ENCODE data around the gene MYO1A. TPM values are rescaled to one million over a fixed set of nuclear protein-coding genes. Genes with fewer than 3 reads are reported as not detected.
A peak's percentile ranks its signal among the peaks of the same experiment; 100 is the strongest.

The MYO1A gene
- total and polyA plus RNA-seq, 10 of the 15 experiments (the other 5 are each of a cell fraction or from before 2014, with no cell fraction given): 0.01 to 0.34 (median 0.15) TPM; not detected in 2

DNA sequence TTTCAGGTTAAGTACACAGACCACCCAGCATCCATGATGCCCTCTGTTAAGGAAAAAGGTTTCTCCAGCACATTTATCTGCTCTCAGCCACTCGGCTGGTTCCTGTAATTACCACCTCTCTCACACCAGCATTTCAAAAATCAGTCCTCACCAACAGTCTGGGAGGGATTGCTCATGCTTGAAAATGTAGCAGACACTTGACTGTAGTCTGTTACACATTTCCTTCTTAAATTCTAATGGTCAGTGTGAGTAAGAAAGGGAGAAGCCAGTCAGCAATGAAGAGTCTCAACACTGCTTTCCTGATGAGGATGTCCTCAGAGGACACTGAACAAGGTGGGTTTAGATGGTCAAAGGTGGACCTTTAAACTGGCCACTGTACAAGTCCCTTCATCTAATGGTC is 49.5 kb downstream of the MYO1A start:
- CTCF ChIA-PET: interaction anchor here (0.6 to 12.1 kb wide), 15 partner anchors 9 to 486 kb away, joined by 3 to 177 read pairs (median 7); partner anchors contain the start of genes HSD17B6, MYO1A, PRIM1 and STAT6
- RAD21 ChIA-PET (ENCODE audit: unreplicated experiment): interaction anchor here (1.1 to 5.8 kb wide), 9 partner anchors 9 to 243 kb away, joined by 3 to 44 read pairs (median 12); partner anchors contain the start of genes HSD17B6 and STAT6
- ATAC-seq (peak; percentile 50), DNase-seq (ENCODE audit: low read depth, low spot score) (no peak), FAIRE-seq (no peak)
- no peak overlapping the region for H2AFZ ChIP-seq (ENCODE audit: control insufficient read depth, low read depth, low read length)
- WGBS (ENCODE audit: insufficient coverage, insufficient replicate concordance, low lambda C conversion rate, missing lambda C conversion rate): 0% methylated on average over 1 of the region's 1 CpG
- H3K27me3 ChIP-seq (replicated peaks in 1 of 2; ENCODE audit: control insufficient read depth in 2 of 2, insufficient read depth in 2 of 2, low read length in 1 of 2): no peaks in the 10 kb centered on the region
- in situ Hi-C loops (cut with MboI) (loop anchor here (5.0 kb wide), 2 partner anchors 112 to 243 kb away; partner anchors contain the start of gene STAT6), intact Hi-C loops (cut with micrococcal nuclease; ENCODE audit: unreplicated experiment) (no loop called here)
- no peak overlapping the region for H3K9ac ChIP-seq (ENCODE audit: control insufficient read depth, insufficient read depth, low read length)
- SMC1A ChIA-PET (ENCODE audit: uncharacterized antibody, unreplicated experiment): interaction anchor here (1.1 to 12.3 kb wide), 5 partner anchors 12 to 364 kb away, joined by 3 to 125 read pairs (median 11); partner anchors contain the start of gene HSD17B6
- H3K4me2 ChIP-seq (ENCODE audit: control insufficient read depth, insufficient read depth): peak overlapping the region; percentile 34
- H4K20me1 ChIP-seq (ENCODE audit: control insufficient read depth, insufficient read depth): no peaks in the 10 kb centered on the region
- H3K36me3 ChIP-seq (ENCODE audit: control insufficient read depth in 2 of 2, insufficient read depth in 2 of 2, low read length in 1 of 2): peaks cover 1 to 6% of the 10 kb centered on the region in 2 experiments; a peak in 2 of 4 replicates
- no peaks in the 10 kb centered on the region for H3K9me3 ChIP-seq (replicated peaks; ENCODE audit: control insufficient read depth, insufficient read depth, low read length)
- no peaks in the 10 kb centered on the region; the same call in 1 of the 2 replicates for H3K79me2 ChIP-seq (ENCODE audit: control insufficient read depth, insufficient read depth, low read length)
- TF ChIP-seq BCL3 (IDR thresholded peaks at IDR 0.05; ENCODE audit: borderline replicate concordance, insufficient read depth, low read depth, low read length, poor library complexity, severe bottlenecking) (peak; percentile 43), BCL11A (IDR thresholded peaks at IDR 0.05; ENCODE audit: low read depth, low read length) (no peak)
- POLR2A ChIA-PET: interaction anchor here (0.5 to 2.3 kb wide), 2 partner anchors 111 to 507 kb away, joined by 4 to 8 read pairs; partner anchors contain the start of gene STAT6
- H3K4me1 ChIP-seq (ENCODE audit: control insufficient read depth, insufficient read depth, low read length): peaks cover 34% of the 10 kb centered on the region
- H3K4me3 ChIP-seq: no peak overlapping the region
- no peak overlapping the region for H3K27ac ChIP-seq (ENCODE audit: control insufficient read depth, insufficient read depth)
- BruUV-seq (replicated peaks): no TSS peak

DNA sequence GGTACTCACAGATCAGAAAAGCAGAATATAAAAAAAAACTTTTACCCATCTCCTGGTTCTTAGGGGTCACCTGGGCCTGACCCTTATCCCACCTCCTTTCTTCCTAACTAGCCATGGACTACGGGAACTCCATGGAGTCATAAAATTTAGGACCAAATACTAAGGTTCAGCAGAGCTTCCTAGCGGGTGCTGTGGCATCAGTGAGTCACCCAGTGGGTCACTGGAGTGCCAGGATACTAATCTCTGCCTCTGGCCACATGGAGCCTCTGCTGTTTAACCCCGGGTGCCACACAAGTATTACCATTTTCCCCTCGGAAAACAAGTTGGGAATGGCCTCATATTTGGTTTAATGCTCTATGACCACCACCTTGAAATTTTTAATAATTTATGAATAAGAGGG is 50.5 kb downstream of the MYO1A start:
- Histone ChIP-seq H3K9ac (ENCODE audit: control insufficient read depth, insufficient read depth, low read length) (no peak overlapping the region), H3K27ac (ENCODE audit: control insufficient read depth, insufficient read depth) (peak overlapping the region; percentile 28), H2AFZ (ENCODE audit: control insufficient read depth, low read depth, low read length) (no peak overlapping the region), H3K4me1 (ENCODE audit: control insufficient read depth, insufficient read depth, low read length) (peaks cover 34% of the 10 kb centered on the region), H4K20me1 (ENCODE audit: control insufficient read depth, insufficient read depth) (no peaks in the 10 kb centered on the region), H3K4me3 (no peak overlapping the region), H3K4me2 (ENCODE audit: control insufficient read depth, insufficient read depth) (peak overlapping the region; percentile 39), H3K36me3 (ENCODE audit: control insufficient read depth in 2 of 2, insufficient read depth in 2 of 2, low read length in 1 of 2) (peaks cover 1 to 6% of the 10 kb centered on the region in 2 experiments; a peak in 2 of 4 replicates), H3K9me3 (replicated peaks; ENCODE audit: control insufficient read depth, insufficient read depth, low read length) (no peaks in the 10 kb centered on the region), H3K79me2 (ENCODE audit: control insufficient read depth, insufficient read depth, low read length) (no peaks in the 10 kb centered on the region; the same call in 1 of the 2 replicates), H3K27me3 (replicated peaks in 1 of 2; ENCODE audit: control insufficient read depth in 2 of 2, insufficient read depth in 2 of 2, low read length in 1 of 2) (no peaks in the 10 kb centered on the region)
- no peak for FAIRE-seq
- ChIA-PET RAD21 (ENCODE audit: unreplicated experiment) (interaction anchor here (0.6 to 1.5 kb wide), 12 partner anchors 8 to 372 kb away, joined by 3 to 13 read pairs (median 4); partner anchors contain the start of genes PRIM1, PTGES3 and STAT6), POLR2A (interaction anchor here (0.5 to 2.2 kb wide), 2 partner anchors 112 to 248 kb away, joined by 3 to 7 read pairs; partner anchors contain the start of gene STAT6), SMC1A (ENCODE audit: uncharacterized antibody, unreplicated experiment) (interaction anchor here (0.6 to 12.3 kb wide), 13 partner anchors 9 to 443 kb away, joined by 3 to 125 read pairs (median 3); partner anchors contain the start of genes HSD17B6 and STAT6), CTCF (interaction anchor here (0.6 to 12.1 kb wide), 10 partner anchors 8 to 1360 kb away, joined by 3 to 177 read pairs (median 24); partner anchors contain the start of genes HSD17B6, PRIM1 and STAT6)
- intact Hi-C loops (cut with micrococcal nuclease; ENCODE audit: unreplicated experiment): no loop called here
- no peak for DNase-seq (ENCODE audit: low read depth, low spot score)
- 68% methylated on average over 4 of the region's 4 CpGs for WGBS (ENCODE audit: insufficient coverage, insufficient replicate concordance, low lambda C conversion rate, missing lambda C conversion rate)
- no peak for ATAC-seq
- in situ Hi-C loops (cut with MboI): no loop called here
- no TSS peak for BruUV-seq (replicated peaks)
- TF ChIP-seq NFYA (IDR thresholded peaks at IDR 0.05; ENCODE audit: borderline replicate concordance, low read depth, low read length) (no peak), RELA (IDR thresholded peaks at IDR 0.05; ENCODE audit: borderline replicate concordance, partially characterized antibody) (no peak), NFYB (IDR thresholded peaks at IDR 0.05; ENCODE audit: insufficient read depth, low read depth, low read length) (no peak), GATAD2B (conservative IDR thresholded peaks at IDR 0.05; ENCODE audit: low read depth) (0 out of 2 replicates have a peak, but pooled peaks have one; percentile 4), ETV6 (conservative IDR thresholded peaks at IDR 0.05 in 1 of 2, IDR thresholded peaks at IDR 0.05 in 1 of 2; ENCODE audit: borderline replicate concordance in 1 of 2, low read depth in 1 of 2) (0 out of 4 replicates have a peak, but pooled peaks of 1 of the 2 experiments have one; percentile 5), NFIC (IDR thresholded peaks at IDR 0.05; ENCODE audit: low read depth, low read length) (no peak), RELB (IDR thresholded peaks at IDR 0.05; ENCODE audit: low read depth) (no peak), SMC3 (IDR thresholded peaks at IDR 0.05; ENCODE audit: borderline replicate concordance, low read length) (no peak)

Measured in GM12878 (cell line).